ENCODE measurements around the gene ZNF365. TPM values are rescaled to one million over a fixed set of nuclear protein-coding genes. Genes with fewer than 3 reads are reported as not detected.

Gene ZNF365
- total RNA-seq, 1 experiment from 2014 or later = 22.8 TPM

DNA sequence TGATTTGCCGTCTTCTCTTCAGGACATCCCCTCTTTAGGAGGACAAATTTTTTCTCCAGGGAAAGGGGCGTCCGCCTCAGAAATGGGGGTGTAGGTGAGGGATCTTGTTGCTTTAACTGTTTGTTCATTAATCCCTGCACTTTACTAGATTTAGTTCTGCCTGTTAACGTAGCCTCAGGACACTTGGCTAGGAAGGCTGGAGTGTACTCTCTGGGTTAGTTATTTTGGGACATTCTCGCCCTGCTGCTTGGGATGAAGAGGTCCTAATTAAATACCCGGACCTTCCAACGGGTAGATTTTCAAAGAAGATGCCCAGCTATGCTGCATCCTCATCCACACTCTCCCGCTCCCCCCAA, 552 bp upstream of the ZNF365 start:
- intact Hi-C loops (cut with micrococcal nuclease; ENCODE audit: unreplicated experiment) = no loop called here
- no peaks in the 10 kb centered on the region for H3K27me3 ChIP-seq (ENCODE audit: control insufficient read depth, insufficient read depth, low read length)
- ChIA-PET CTCF (no interaction called here), POLR2A (interaction anchor here (0.6 kb wide), 2 partner anchors 13 to 108 kb away, joined by 3 to 4 read pairs; no protein-coding TSS in a partner anchor)
- peaks cover 45% of the 10 kb centered on the region for H3K4me1 ChIP-seq (ENCODE audit: control insufficient read depth, insufficient read depth, low read length)
- H3K4me3 ChIP-seq (ENCODE audit: low read depth in 2 of 2, low read length in 2 of 2) = peak overlapping the region; percentile 71 to 89
- in situ Hi-C loops (cut with HindIII; ENCODE audit: low pct_unique_long_range_greater_than_20kb, low sequenced_read_pairs) = no loop called here
- no TSS peak for BruUV-seq (replicated peaks)
- no peak for DNase-seq (ENCODE audit: low read depth, low spot score)
- peak overlapping the region; percentile 93 for H3K27ac ChIP-seq (ENCODE audit: low read length)
- ATAC-seq = peak; percentile 17
- no peaks in the 10 kb centered on the region for H3K9me3 ChIP-seq (ENCODE audit: control insufficient read depth, insufficient read depth, low read depth, low read length)
- H3K36me3 ChIP-seq (ENCODE audit: control insufficient read depth, insufficient read depth, low read length) = peaks cover 2% of the 10 kb centered on the region; the same call in 1 of the 2 replicates
- TF ChIP-seq CTCF (IDR thresholded peaks at IDR 0.05) (no peak), TCF7L2 (IDR thresholded peaks at IDR 0.05; ENCODE audit: low read depth, low read length) (no peak), SIN3A (IDR thresholded peaks at IDR 0.05; ENCODE audit: borderline replicate concordance, insufficient read depth, low read depth, low read length) (no peak), POLR2AphosphoS5 (IDR thresholded peaks at IDR 0.05; ENCODE audit: low read depth, low read length) (no peak)
- TF ChIP-seq, protein P1, sequence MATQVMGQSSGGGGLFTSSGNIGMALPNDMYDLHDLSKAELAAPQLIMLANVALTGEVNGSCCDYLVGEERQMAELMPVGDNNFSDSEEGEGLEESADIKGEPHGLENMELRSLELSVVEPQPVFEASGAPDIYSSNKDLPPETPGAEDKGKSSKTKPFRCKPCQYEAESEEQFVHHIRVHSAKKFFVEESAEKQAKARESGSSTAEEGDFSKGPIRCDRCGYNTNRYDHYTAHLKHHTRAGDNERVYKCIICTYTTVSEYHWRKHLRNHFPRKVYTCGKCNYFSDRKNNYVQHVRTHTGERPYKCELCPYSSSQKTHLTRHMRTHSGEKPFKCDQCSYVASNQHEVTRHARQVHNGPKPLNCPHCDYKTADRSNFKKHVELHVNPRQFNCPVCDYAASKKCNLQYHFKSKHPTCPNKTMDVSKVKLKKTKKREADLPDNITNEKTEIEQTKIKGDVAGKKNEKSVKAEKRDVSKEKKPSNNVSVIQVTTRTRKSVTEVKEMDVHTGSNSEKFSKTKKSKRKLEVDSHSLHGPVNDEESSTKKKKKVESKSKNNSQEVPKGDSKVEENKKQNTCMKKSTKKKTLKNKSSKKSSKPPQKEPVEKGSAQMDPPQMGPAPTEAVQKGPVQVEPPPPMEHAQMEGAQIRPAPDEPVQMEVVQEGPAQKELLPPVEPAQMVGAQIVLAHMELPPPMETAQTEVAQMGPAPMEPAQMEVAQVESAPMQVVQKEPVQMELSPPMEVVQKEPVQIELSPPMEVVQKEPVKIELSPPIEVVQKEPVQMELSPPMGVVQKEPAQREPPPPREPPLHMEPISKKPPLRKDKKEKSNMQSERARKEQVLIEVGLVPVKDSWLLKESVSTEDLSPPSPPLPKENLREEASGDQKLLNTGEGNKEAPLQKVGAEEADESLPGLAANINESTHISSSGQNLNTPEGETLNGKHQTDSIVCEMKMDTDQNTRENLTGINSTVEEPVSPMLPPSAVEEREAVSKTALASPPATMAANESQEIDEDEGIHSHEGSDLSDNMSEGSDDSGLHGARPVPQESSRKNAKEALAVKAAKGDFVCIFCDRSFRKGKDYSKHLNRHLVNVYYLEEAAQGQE (IDR thresholded peaks at IDR 0.05; ENCODE audit: insufficient read depth in 1 of 2, low read depth in 2 of 2, low read length in 1 of 2) = no peak

DNA sequence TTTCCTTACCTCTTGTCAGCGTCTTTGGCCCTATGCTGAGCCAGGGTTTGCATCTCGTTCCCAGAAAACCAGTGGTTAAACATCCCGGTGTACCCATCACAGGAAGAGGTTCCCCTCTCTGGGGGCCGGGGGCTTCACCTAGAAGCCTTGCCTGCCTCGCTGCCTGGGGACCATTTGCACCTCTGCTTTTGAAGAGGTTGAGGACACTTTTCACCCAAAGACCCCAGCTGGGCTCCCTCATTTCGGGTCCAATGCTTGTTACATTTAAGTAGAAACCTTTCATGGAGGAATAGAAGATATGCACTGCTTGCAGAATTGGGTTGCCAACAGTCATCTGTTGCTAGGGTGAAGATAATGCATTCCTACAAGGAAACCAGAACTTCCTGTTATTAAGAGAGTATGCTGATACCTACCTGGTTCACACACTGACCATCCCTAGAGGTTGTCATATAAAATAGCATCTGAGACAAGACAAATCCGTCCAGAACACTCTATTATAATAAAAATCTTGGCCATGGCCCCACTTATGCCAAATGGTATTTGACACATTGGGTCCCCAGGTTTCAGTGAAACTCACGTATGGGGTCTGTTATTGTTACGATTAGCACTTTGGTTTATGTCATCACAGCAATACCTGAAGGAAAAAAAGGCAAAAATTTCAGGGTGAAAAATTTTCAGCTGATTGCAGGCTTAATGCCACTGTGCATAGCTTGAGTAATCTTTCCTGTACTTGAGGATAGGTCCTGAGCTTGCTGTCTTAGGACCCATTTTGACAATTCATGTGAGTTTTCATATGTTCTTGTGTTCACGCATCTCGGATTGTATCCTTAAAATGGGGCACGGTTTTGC, 917 bp downstream of the ZNF365 start:
- no peak for DNase-seq (ENCODE audit: low read depth, low spot score)
- H3K27me3 ChIP-seq (ENCODE audit: control insufficient read depth, insufficient read depth, low read length) = no peaks in the 10 kb centered on the region
- ChIA-PET POLR2A (interaction anchor here (0.7 kb wide), 1 partner anchor 107 kb away, joined by 3 read pairs; the partner anchor contains the start of gene RTKN2), CTCF (no interaction called here)
- H3K27ac ChIP-seq (ENCODE audit: low read length) = peak overlapping the region; percentile 100
- in situ Hi-C loops (cut with HindIII; ENCODE audit: low pct_unique_long_range_greater_than_20kb, low sequenced_read_pairs) (loop anchor here (25.0 kb wide), 1 partner anchor 113 kb away; the partner anchor contains the start of gene RTKN2), intact Hi-C loops (cut with micrococcal nuclease; ENCODE audit: unreplicated experiment) (no loop called here)
- BruUV-seq (replicated peaks) = no TSS peak
- H3K9me3 ChIP-seq (ENCODE audit: control insufficient read depth, insufficient read depth, low read depth, low read length) = no peaks in the 10 kb centered on the region
- peaks cover 2% of the 10 kb centered on the region; the same call in 1 of the 2 replicates for H3K36me3 ChIP-seq (ENCODE audit: control insufficient read depth, insufficient read depth, low read length)
- ATAC-seq = peak; percentile 34; the same call in 1 of the 2 replicates
- TF ChIP-seq POLR2AphosphoS5 (IDR thresholded peaks at IDR 0.05; ENCODE audit: low read depth, low read length) = no peak
- TF ChIP-seq, protein P1 (IDR thresholded peaks at IDR 0.05; ENCODE audit: insufficient read depth in 1 of 2, low read depth in 2 of 2, low read length in 1 of 2) = no peak
- no peak for TF ChIP-seq CTCF (IDR thresholded peaks at IDR 0.05)
- TF ChIP-seq TCF7L2 (IDR thresholded peaks at IDR 0.05; ENCODE audit: low read depth, low read length) = no peak
- no peak for TF ChIP-seq SIN3A (IDR thresholded peaks at IDR 0.05; ENCODE audit: borderline replicate concordance, insufficient read depth, low read depth, low read length)
- H3K4me3 ChIP-seq (ENCODE audit: low read depth in 2 of 2, low read length in 2 of 2) = peak overlapping the region; percentile 71 to 89
- peaks cover 59% of the 10 kb centered on the region for H3K4me1 ChIP-seq (ENCODE audit: control insufficient read depth, insufficient read depth, low read length)

Measured in Panc1 (cell line).